Sigmoid colon (tissue), 4 donors: ENCODE results near the gene SLC25A45.

ENCODE experiments used
- EP300 ChIP-seq, 4 donors: sonication (generic); formaldehyde crosslinking; IDR thresholded peaks; one replicate each; pipeline ENCODE4 v1.6.1; 2017; ENCODE audit warnings: antibody characterized with exemption in 4 of 4
- TF ChIP-seq, protein P1 (sequence below), 4 experiments: fragments of 450-650 bp in 3 of 4; fragments of 200-600 bp in 1 of 4; IDR thresholded peaks; one replicate each; pipeline ENCODE4 v1.5.1; 2016 to 2019; ENCODE audit warnings: antibody characterized with exemption in 4 of 4, mild to moderate bottlenecking in 3 of 4, moderate library complexity in 2 of 4

DNA sequence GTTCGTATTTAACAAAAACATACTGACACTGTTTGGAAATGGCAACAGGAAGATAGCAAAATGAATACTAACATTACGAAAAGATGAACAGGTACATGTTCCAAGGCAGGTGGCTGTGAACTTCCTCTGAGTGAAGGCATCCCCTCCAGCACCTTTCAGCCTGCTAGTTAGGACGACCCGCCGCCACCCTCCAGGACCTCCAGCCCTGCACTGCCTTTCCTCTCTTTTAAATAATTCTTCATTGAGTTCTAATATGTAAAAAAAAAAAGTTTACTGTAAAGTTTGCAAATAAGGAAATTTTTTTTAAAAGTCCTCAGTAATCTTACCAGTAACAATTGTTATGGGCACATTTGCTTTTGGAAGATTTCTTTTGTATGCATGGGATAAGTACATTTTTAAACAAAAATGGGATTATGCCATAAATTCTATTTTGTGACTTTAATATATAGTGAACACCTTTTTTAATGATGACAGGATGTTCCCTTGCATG lies 46.2 kb upstream of the SLC25A45 start:
- TF ChIP-seq, protein P1, sequence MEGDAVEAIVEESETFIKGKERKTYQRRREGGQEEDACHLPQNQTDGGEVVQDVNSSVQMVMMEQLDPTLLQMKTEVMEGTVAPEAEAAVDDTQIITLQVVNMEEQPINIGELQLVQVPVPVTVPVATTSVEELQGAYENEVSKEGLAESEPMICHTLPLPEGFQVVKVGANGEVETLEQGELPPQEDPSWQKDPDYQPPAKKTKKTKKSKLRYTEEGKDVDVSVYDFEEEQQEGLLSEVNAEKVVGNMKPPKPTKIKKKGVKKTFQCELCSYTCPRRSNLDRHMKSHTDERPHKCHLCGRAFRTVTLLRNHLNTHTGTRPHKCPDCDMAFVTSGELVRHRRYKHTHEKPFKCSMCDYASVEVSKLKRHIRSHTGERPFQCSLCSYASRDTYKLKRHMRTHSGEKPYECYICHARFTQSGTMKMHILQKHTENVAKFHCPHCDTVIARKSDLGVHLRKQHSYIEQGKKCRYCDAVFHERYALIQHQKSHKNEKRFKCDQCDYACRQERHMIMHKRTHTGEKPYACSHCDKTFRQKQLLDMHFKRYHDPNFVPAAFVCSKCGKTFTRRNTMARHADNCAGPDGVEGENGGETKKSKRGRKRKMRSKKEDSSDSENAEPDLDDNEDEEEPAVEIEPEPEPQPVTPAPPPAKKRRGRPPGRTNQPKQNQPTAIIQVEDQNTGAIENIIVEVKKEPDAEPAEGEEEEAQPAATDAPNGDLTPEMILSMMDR (IDR thresholded peaks at IDR 0.05), result no peak
- TF ChIP-seq EP300 (IDR thresholded peaks at IDR 0.05), result no peak
